HEK293T (cell line): ENCODE results near the gene TMEM50A.
"Not testable (repeated sequence)": the region's sequence is repeated elsewhere in the genome, so short reads cannot be mapped to it uniquely, and the experiment has no call there.

Source experiments
- CTBP1 ChIP-seq: fragments of 450-650 bp; IDR thresholded peaks from 2 replicates; pipeline ENCODE4 v1.6.1; 2016; ENCODE audit warnings: borderline replicate concordance
- FOXK2 ChIP-seq: fragments of 450-650 bp; IDR thresholded peaks from 2 replicates; pipeline ENCODE4 v1.6.1; 2016; ENCODE audit warnings: mild to moderate bottlenecking
- HDGF ChIP-seq: fragments of 450-650 bp; IDR thresholded peaks from 2 replicates; pipeline ENCODE4 v1.6.1; 2017; ENCODE audit warnings: antibody characterized with exemption, borderline replicate concordance
- ZNF384 ChIP-seq: fragments of 450-650 bp; IDR thresholded peaks from 2 replicates; pipeline ENCODE4 v1.6.1; 2016

DNA sequence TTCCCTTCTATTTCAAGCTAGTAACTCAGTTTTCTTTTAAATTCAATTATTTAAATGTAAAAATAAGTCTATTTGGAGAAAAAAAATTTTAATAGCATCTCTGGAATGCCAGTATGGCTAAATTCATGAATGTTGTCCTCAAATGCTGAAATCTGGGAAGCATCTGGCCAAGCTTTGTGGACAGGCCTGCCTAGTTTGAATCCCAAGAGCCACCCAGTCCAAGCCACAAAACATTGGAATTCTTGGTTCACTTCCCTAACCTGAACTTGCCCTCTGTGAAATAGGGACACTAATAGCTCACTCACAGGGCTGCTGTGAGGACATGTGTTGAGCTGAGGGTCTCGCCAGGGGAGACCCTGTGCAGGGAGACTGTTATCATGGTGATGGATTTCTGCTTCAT is 28.6 kb upstream of the TMEM50A start:
- TF ChIP-seq CTBP1, HDGF, ZNF384, FOXK2: not testable (repeated sequence)
